H9 (cell line): ENCODE measurements around the gene HS6ST1. TPM values are rescaled to one million over a fixed set of nuclear protein-coding genes. Genes with fewer than 3 reads are reported as not detected.

Source experiments
- DNase-seq: peaks from one replicate; pipeline ENCODE4 v3.0.0-alpha.2; 2017
- H2AFZ ChIP-seq: one replicate; pipeline ENCODE4 v1.6.1; 2013; ENCODE audit warnings: mild to moderate bottlenecking, low read length, control low read depth, moderate library complexity
- H2AK5ac ChIP-seq: 2 replicates; pipeline ENCODE4 v1.6.1; 2013; ENCODE audit warnings: low read length, control low read depth, mixed read lengths; ENCODE audit not compliant: insufficient read length
- H2BK120ac ChIP-seq: one replicate; pipeline ENCODE4 v1.6.1; 2013; ENCODE audit warnings: low read depth, mild to moderate bottlenecking, low read length, control low read depth, inconsistent platforms; ENCODE audit not compliant: poor library complexity, severe bottlenecking
- H2BK12ac ChIP-seq: 2 replicates; pipeline ENCODE4 v1.6.1; 2013; ENCODE audit warnings: low read length, control low read depth, mixed read lengths, low read depth; ENCODE audit not compliant: insufficient read length
- H2BK15ac ChIP-seq: 2 replicates; pipeline ENCODE4 v1.6.1; 2013; ENCODE audit warnings: low read depth, low read length, control low read depth
- H2BK20ac ChIP-seq: one replicate; pipeline ENCODE4 v1.6.1; 2013; ENCODE audit warnings: low read depth, mild to moderate bottlenecking, low read length, control low read depth, inconsistent platforms; ENCODE audit not compliant: poor library complexity, severe bottlenecking
- H2BK5ac ChIP-seq: 2 replicates; pipeline ENCODE4 v1.6.1; 2013; ENCODE audit warnings: low read length, control low read depth, mixed read lengths; ENCODE audit not compliant: insufficient read length
- H3K14ac ChIP-seq: 2 replicates; pipeline ENCODE4 v1.6.1; 2013; ENCODE audit warnings: low read length, control low read depth; ENCODE audit not compliant: insufficient read depth
- H3K18ac ChIP-seq: 2 replicates; pipeline ENCODE4 v1.6.1; 2013; ENCODE audit warnings: low read depth, mild to moderate bottlenecking, mixed read lengths, low read length, control low read depth; ENCODE audit not compliant: insufficient read length
- H3K23ac ChIP-seq: 2 replicates; pipeline ENCODE4 v1.6.1; 2013; ENCODE audit warnings: low read length, control low read depth, mixed read lengths, low read depth; ENCODE audit not compliant: insufficient read length
- H3K23me2 ChIP-seq: 2 replicates; pipeline ENCODE4 v1.6.1; 2013; ENCODE audit warnings: low read depth, mild to moderate bottlenecking, mixed read lengths, low read length, control low read depth; ENCODE audit not compliant: insufficient read length, poor library complexity, severe bottlenecking
- H3K27ac ChIP-seq: 2 replicates; pipeline ENCODE4 v1.5.1; 2013; ENCODE audit warnings: low read length, control low read depth, mixed read lengths, low read depth; ENCODE audit not compliant: insufficient read length
- H3K27me3 ChIP-seq: 2 replicates; pipeline ENCODE4 v1.6.1; 2013; ENCODE audit warnings: low read length, control low read depth, inconsistent platforms; ENCODE audit not compliant: insufficient read depth
- H3K4ac ChIP-seq: 2 replicates; pipeline ENCODE4 v1.6.1; 2013; ENCODE audit warnings: low read depth, mild to moderate bottlenecking, control low read depth, inconsistent platforms, low read length, moderate library complexity
- H3K4me1 ChIP-seq: 2 replicates; pipeline ENCODE4 v1.6.1; 2013; ENCODE audit warnings: low read length, control low read depth, inconsistent platforms; ENCODE audit not compliant: insufficient read depth
- H3K4me2 ChIP-seq: 2 replicates; pipeline ENCODE4 v1.6.1; 2013; ENCODE audit warnings: low read length, control low read depth, mixed read lengths; ENCODE audit not compliant: insufficient read length, insufficient read depth
- H3K56ac ChIP-seq: 2 replicates; pipeline ENCODE4 v1.6.1; 2013; ENCODE audit warnings: low read depth, mild to moderate bottlenecking, mixed read lengths, low read length, control low read depth; ENCODE audit not compliant: insufficient read length
- H3K79me1 ChIP-seq: 2 replicates; pipeline ENCODE4 v1.6.1; 2013; ENCODE audit warnings: low read depth, mild to moderate bottlenecking, moderate library complexity, low read length, control low read depth, inconsistent platforms; ENCODE audit not compliant: insufficient read depth, poor library complexity, severe bottlenecking
- H3K79me2 ChIP-seq: 2 replicates; pipeline ENCODE4 v1.6.1; 2013; ENCODE audit warnings: low read length, control low read depth, inconsistent platforms; ENCODE audit not compliant: insufficient read depth
- H3K9ac ChIP-seq: 2 replicates; pipeline ENCODE4 v1.6.1; 2013; ENCODE audit warnings: low read length, control low read depth, mixed read lengths; ENCODE audit not compliant: insufficient read length; ENCODE audit errors: extremely low read depth
- H3K9me3 ChIP-seq: one replicate; pipeline ENCODE4 v1.6.1; 2013; ENCODE audit warnings: low read depth, low read length, inconsistent platforms; ENCODE audit not compliant: control insufficient read depth
- H3T11ph ChIP-seq: one replicate; pipeline ENCODE4 v1.6.1; 2013; ENCODE audit warnings: mild to moderate bottlenecking, low read length, control low read depth, inconsistent platforms
- H4K20me1 ChIP-seq: one replicate; pipeline ENCODE4 v1.6.1; 2013; ENCODE audit not compliant: control insufficient read depth, insufficient read length, insufficient read depth
- H4K5ac ChIP-seq: 2 replicates; pipeline ENCODE4 v1.6.1; 2013; ENCODE audit warnings: low read depth, mild to moderate bottlenecking, mixed read lengths, low read length, control low read depth; ENCODE audit not compliant: insufficient read length
- H4K8ac ChIP-seq: replicated peaks from 2 replicates; pipeline ENCODE4 v1.6.1; 2013; ENCODE audit warnings: low read length, control low read depth, mixed read lengths, low read depth; ENCODE audit not compliant: insufficient read length
- H4K91ac ChIP-seq: 2 replicates; pipeline ENCODE4 v1.6.1; 2013; ENCODE audit warnings: low read depth, mild to moderate bottlenecking, moderate library complexity, mixed read lengths, low read length, control low read depth; ENCODE audit not compliant: insufficient read length
- H3K27ac Mint-ChIP-seq, 3 experiments: 2 replicates in 2 of 3; 3 replicates in 1 of 3; pipeline ENCODE4 v1.8.0; 2020 to 2021; ENCODE audit warnings: mixed read lengths in 3 of 3, mild to moderate bottlenecking in 1 of 3, moderate library complexity in 1 of 3
- H3K27me3 Mint-ChIP-seq: 2 replicates; pipeline ENCODE4 v1.8.0; 2021; ENCODE audit warnings: low read depth, mild to moderate bottlenecking, moderate library complexity, mixed read lengths
- H3K36me3 Mint-ChIP-seq, 3 experiments: 2 replicates in 2 of 3; 3 replicates in 1 of 3; pipeline ENCODE4 v1.8.0; 2020 to 2021; ENCODE audit warnings: low read depth in 3 of 3, mixed read lengths in 3 of 3; ENCODE audit not compliant: insufficient read depth in 1 of 3
- H3K4me1 Mint-ChIP-seq, 2 experiments: 2 replicates each; pipeline ENCODE4 v1.8.0; 2020; ENCODE audit warnings: mixed read lengths in 2 of 2
- H3K4me3 Mint-ChIP-seq, 2 experiments: 2 replicates in 1 of 2; 3 replicates in 1 of 2; pipeline ENCODE4 v1.8.0; 2020 to 2021; ENCODE audit warnings: mild to moderate bottlenecking in 2 of 2, mixed read lengths in 2 of 2, moderate library complexity in 1 of 2
- H3K9me3 Mint-ChIP-seq, 2 experiments: 2 replicates in 1 of 2; 3 replicates in 1 of 2; pipeline ENCODE4 v1.8.0; 2020; ENCODE audit warnings: mild to moderate bottlenecking in 2 of 2, mixed read lengths in 2 of 2, moderate library complexity in 1 of 2
- CTCF ChIP-seq: fragments of 200-600 bp; sonication (generic); conservative IDR thresholded peaks from 3 replicates; pipeline ENCODE4 v1.8.0; 2021; ENCODE audit warnings: antibody characterized with exemption, mild to moderate bottlenecking
- WGBS: extraction: QIAGEN DNeasy Blood & Tissue Kit; methylation state at CpG from one replicate; pipeline ENCODE4 v1.1.7; 2013; ENCODE audit warnings: missing lambda C conversion rate, low lambda C conversion rate, mixed read lengths; ENCODE audit not compliant: insufficient read length; ENCODE audit errors: extremely low coverage; 5-methylcytosine and 5-hydroxymethylcytosine counted together
- total RNA-seq: library from RNA; stranded (reverse); gene quantifications from 2 replicates; pipeline ENCODE4 v1.2.1, GENCODE V29; 2021

The HS6ST1 gene
- total RNA-seq, 1 experiment from 2014 or later, result 60.2 TPM

DNA sequence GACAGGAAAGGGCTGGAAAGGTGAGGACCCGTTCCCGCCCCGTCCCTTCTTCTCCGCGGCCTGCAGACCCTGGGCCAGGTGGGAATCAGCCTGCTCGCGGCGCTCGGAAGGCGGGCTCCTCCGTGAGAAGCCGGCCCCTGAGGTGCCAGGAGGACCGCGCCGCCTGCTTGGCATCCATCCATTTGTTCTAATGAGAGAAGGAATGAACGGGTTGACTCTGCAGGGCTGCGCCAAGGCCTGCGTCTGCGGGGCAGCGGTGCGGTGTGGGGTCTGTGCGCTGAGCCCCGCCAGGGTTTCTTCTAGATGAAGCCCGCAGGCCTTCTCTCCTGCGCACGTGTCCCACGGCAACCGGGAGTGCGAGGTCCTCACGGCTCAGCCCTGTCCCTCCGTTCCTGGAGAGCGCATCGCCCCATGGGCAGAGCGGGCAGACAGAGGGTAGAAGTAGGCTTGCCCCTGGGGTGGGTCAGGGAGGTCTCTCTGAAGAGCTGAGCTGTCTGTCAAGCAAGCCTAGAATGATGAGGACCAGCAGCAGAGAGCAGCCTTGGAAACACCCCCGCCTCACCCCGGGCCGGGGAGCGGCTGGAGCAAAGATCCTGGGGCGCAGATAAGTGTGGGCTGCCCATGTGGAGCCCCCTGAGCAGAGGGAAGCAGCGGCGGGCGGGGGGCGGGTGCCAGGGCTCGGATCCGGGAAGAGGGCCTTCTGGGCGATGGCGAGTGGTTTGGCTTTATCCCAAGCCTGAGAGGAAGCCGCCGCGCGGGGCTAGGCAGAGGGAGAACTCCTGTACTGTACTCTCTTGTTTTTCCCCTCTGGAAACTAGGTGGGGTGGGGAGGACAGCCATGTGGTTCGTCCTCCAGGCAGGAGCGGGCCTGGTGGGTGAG lies 27.9 kb upstream of the HS6ST1 start:
- no CpG with 5 or more reads among the region's 53 CpGs for WGBS
- Histone ChIP-seq H2BK20ac (no peak overlapping the region), H2AK5ac (no peak overlapping the region), H4K20me1 (peaks cover 2% of the 10 kb centered on the region), H2BK5ac (no peak overlapping the region), H4K91ac (no peak overlapping the region), H3K14ac (0 out of 2 replicates have a peak overlapping the region, but pooled peaks have one; percentile 18), H3K18ac (no peak overlapping the region), H3K27me3 (no peaks in the 10 kb centered on the region), H2AFZ (no peak overlapping the region), H2BK15ac (no peak overlapping the region), H3K9me3 (peaks cover 7% of the 10 kb centered on the region), H4K5ac (no peak overlapping the region), H4K8ac (no peak overlapping the region), H2BK12ac (no peak overlapping the region), H3K27ac (no peak overlapping the region), H3T11ph (no peak overlapping the region), H3K4me2 (no peak overlapping the region), H3K23me2 (no peaks in the 10 kb centered on the region), H2BK120ac (no peak overlapping the region), H3K79me1 (no peaks in the 10 kb centered on the region), H3K4me1 (no peaks in the 10 kb centered on the region), H3K79me2 (no peaks in the 10 kb centered on the region), H3K23ac (no peak overlapping the region), H3K4ac (no peak overlapping the region), H3K9ac (no peak overlapping the region), H3K56ac (no peak overlapping the region)
- DNase-seq, result no peak
- H3K27me3 Mint-ChIP-seq, result peaks cover 5% of the 10 kb centered on the region
- peaks cover 3 to 7% of the 10 kb centered on the region in 2 experiments for H3K4me1 Mint-ChIP-seq
- no peak overlapping the region for H3K4me3 Mint-ChIP-seq
- H3K27ac Mint-ChIP-seq, result peak overlapping the region in 1 of 3 experiments; percentile 72; a peak in 1 of 7 replicates
- no peak for TF ChIP-seq CTCF
- H3K9me3 Mint-ChIP-seq, result peaks cover 25 to 27% of the 10 kb centered on the region in 2 experiments
- peaks cover 8 to 25% (median 21%) of the 10 kb centered on the region in 3 experiments; a peak in 6 of 7 replicates for H3K36me3 Mint-ChIP-seq
